Measurements from ENCODE around the gene APOL1.

APOL1 gene

GRCh38 chr22:36308880-36309279 lies 55.9 kb downstream of the APOL1 start:
- TF ChIP-seq POLR2A (IDR thresholded peaks at IDR 0.05; ENCODE audit: extremely low read depth, insufficient read length) (no peak), MYC (IDR thresholded peaks at IDR 0.05; ENCODE audit: low read depth, low read length) (no peak)
- TF ChIP-seq, protein P1, sequence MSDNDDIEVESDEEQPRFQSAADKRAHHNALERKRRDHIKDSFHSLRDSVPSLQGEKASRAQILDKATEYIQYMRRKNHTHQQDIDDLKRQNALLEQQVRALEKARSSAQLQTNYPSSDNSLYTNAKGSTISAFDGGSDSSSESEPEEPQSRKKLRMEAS (IDR thresholded peaks at IDR 0.05; ENCODE audit: low read depth, low read length), result no peak
- TF ChIP-seq, protein P2, sequence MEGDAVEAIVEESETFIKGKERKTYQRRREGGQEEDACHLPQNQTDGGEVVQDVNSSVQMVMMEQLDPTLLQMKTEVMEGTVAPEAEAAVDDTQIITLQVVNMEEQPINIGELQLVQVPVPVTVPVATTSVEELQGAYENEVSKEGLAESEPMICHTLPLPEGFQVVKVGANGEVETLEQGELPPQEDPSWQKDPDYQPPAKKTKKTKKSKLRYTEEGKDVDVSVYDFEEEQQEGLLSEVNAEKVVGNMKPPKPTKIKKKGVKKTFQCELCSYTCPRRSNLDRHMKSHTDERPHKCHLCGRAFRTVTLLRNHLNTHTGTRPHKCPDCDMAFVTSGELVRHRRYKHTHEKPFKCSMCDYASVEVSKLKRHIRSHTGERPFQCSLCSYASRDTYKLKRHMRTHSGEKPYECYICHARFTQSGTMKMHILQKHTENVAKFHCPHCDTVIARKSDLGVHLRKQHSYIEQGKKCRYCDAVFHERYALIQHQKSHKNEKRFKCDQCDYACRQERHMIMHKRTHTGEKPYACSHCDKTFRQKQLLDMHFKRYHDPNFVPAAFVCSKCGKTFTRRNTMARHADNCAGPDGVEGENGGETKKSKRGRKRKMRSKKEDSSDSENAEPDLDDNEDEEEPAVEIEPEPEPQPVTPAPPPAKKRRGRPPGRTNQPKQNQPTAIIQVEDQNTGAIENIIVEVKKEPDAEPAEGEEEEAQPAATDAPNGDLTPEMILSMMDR (IDR thresholded peaks at IDR 0.05; ENCODE audit: low read depth, low read length), result no peak
- DNase-seq (ENCODE audit: low read depth), result no peak
- no peak overlapping the region for H3K4me3 ChIP-seq (ENCODE audit: low read depth, low read length)

GRCh38 chr22:36311386-36312085 lies 58.6 kb downstream of the APOL1 start:
- TF ChIP-seq, protein P2 (IDR thresholded peaks at IDR 0.05; ENCODE audit: low read depth, low read length), result no peak
- TF ChIP-seq POLR2A (IDR thresholded peaks at IDR 0.05; ENCODE audit: extremely low read depth, insufficient read length) (no peak), MYC (IDR thresholded peaks at IDR 0.05; ENCODE audit: low read depth, low read length) (no peak)
- TF ChIP-seq, protein P1 (IDR thresholded peaks at IDR 0.05; ENCODE audit: low read depth, low read length), result no peak
- DNase-seq (ENCODE audit: low read depth), result no peak
- H3K4me3 ChIP-seq (ENCODE audit: low read depth, low read length), result no peak overlapping the region

- no peak for TF ChIP-seq POLR2A (IDR thresholded peaks at IDR 0.05; ENCODE audit: extremely low read depth, insufficient read length)
- TF ChIP-seq, protein P2 (IDR thresholded peaks at IDR 0.05; ENCODE audit: low read depth, low read length), result no peak
- TF ChIP-seq MYC (IDR thresholded peaks at IDR 0.05; ENCODE audit: low read depth, low read length), result no peak
- TF ChIP-seq, protein P1 (IDR thresholded peaks at IDR 0.05; ENCODE audit: low read depth, low read length), result no peak
- no peak overlapping the region for H3K4me3 ChIP-seq (ENCODE audit: low read depth, low read length)
- DNase-seq (ENCODE audit: low read depth), result no peak
Measured at GRCh38 chr22:36315325-36315724, 62.4 kb downstream of the APOL1 start.

DNA sequence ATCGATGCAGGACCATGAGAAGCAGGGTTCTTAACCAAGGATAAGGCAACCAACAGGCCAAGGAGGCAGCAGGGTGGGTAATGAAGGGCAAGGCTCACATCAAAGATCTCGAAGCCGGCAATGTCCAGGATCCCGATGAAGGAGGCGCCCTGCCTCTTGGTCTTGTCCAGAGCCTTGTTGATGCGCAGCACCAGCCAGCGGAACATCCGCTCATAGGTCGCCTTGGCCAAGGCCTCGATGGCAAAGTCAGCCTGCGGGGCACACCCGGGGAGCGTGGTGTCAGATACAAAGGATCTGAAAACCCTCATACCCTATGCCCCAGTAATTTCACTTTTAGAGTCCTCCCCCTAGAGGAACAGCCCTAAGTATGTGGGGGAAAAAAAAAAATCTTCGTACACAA lies 63.5 kb downstream of the APOL1 start:
- no peak for TF ChIP-seq POLR2A (IDR thresholded peaks at IDR 0.05; ENCODE audit: extremely low read depth, insufficient read length)
- TF ChIP-seq, protein P1 (IDR thresholded peaks at IDR 0.05; ENCODE audit: low read depth, low read length), result no peak
- TF ChIP-seq, protein P2 (IDR thresholded peaks at IDR 0.05; ENCODE audit: low read depth, low read length), result no peak
- TF ChIP-seq MYC (IDR thresholded peaks at IDR 0.05; ENCODE audit: low read depth, low read length), result no peak
- H3K4me3 ChIP-seq (ENCODE audit: low read depth, low read length), result no peak overlapping the region
- DNase-seq (ENCODE audit: low read depth), result no peak

Data from NB4 (cell line).